MM.1S (cell line): Measurements from ENCODE around the gene NPHS1.

ENCODE experiments used
- DNase-seq: peaks from one replicate; pipeline ENCODE4 v3.0.0-alpha.2; 2015
- H2AFZ ChIP-seq: fragments of 300-600 bp; sonication (generic); 2 replicates; pipeline ENCODE4 v1.6.0; 2016; ENCODE audit warnings: antibody characterized with exemption, low read length
- H3F3A ChIP-seq: fragments of 300-600 bp; sonication (generic); 2 replicates; pipeline ENCODE4 v1.6.1; 2016; ENCODE audit warnings: mild to moderate bottlenecking, antibody characterized with exemption, low read length, moderate library complexity, mixed read lengths; ENCODE audit not compliant: insufficient read depth
- H3K27ac ChIP-seq: fragments of 300-600 bp; sonication (generic); 2 replicates; pipeline ENCODE4 v1.5.1; 2016; ENCODE audit warnings: mild to moderate bottlenecking, low read length
- H3K27me3 ChIP-seq: fragments of 300-600 bp; sonication (generic); replicated peaks from 2 replicates; pipeline ENCODE4 v1.6.0; 2016; ENCODE audit warnings: low read length; ENCODE audit not compliant: insufficient read depth
- H3K36me3 ChIP-seq: fragments of 300-600 bp; sonication (generic); replicated peaks from 2 replicates; pipeline ENCODE4 v1.6.1; 2016; ENCODE audit warnings: mild to moderate bottlenecking, low read length, mixed read lengths; ENCODE audit not compliant: insufficient read depth
- H3K4me1 ChIP-seq: fragments of 300-600 bp; sonication (generic); 2 replicates; pipeline ENCODE4 v1.6.1; 2016; ENCODE audit warnings: low read length, mixed read lengths
- H3K4me2 ChIP-seq: fragments of 300-600 bp; sonication (generic); 2 replicates; pipeline ENCODE4 v1.6.0; 2016; ENCODE audit warnings: low read depth, low read length
- H3K4me3 ChIP-seq: fragments of 300-600 bp; sonication (generic); 2 replicates; pipeline ENCODE4 v1.5.1; 2016; ENCODE audit warnings: low read length, mixed read lengths
- H3K79me2 ChIP-seq: fragments of 300-600 bp; sonication (generic); 2 replicates; pipeline ENCODE4 v1.6.1; 2016; ENCODE audit warnings: mixed run types, low read length, mixed read lengths
- H3K9ac ChIP-seq: fragments of 300-600 bp; sonication (generic); 2 replicates; pipeline ENCODE4 v1.6.1; 2016; ENCODE audit warnings: low read length, mixed read lengths
- H3K9me2 ChIP-seq: fragments of 300-600 bp; sonication (generic); replicated peaks from 2 replicates; pipeline ENCODE4 v1.6.1; 2016; ENCODE audit warnings: mild to moderate bottlenecking, low read length, mixed read lengths; ENCODE audit not compliant: insufficient read depth
- H3K9me3 ChIP-seq: fragments of 300-600 bp; sonication (generic); replicated peaks from 2 replicates; pipeline ENCODE4 v1.6.1; 2016; ENCODE audit warnings: mild to moderate bottlenecking, low read length, mixed read lengths; ENCODE audit not compliant: insufficient read depth
- H4K20me1 ChIP-seq: fragments of 300-600 bp; sonication (generic); 2 replicates; pipeline ENCODE4 v1.6.1; 2016; ENCODE audit warnings: mild to moderate bottlenecking, low read length, moderate library complexity, mixed read lengths; ENCODE audit not compliant: insufficient read depth
- EZH2 ChIP-seq: fragments of 300-600 bp; sonication (generic); optimal IDR thresholded peaks from 2 replicates; pipeline ENCODE3; 2017; ENCODE audit warnings: low read depth, mild to moderate bottlenecking, antibody characterized with exemption, low read length, mixed read lengths
- EZH2phosphoT487 ChIP-seq: fragments of 300-600 bp; sonication (generic); IDR thresholded peaks from 2 replicates; pipeline ENCODE4 v1.6.1; 2018; ENCODE audit warnings: antibody characterized with exemption, low read length
- TF ChIP-seq, protein P1 (sequence below): fragments of 300-600 bp; sonication (generic); IDR thresholded peaks from 2 replicates; pipeline ENCODE4 v1.5.1; 2016; ENCODE audit warnings: antibody characterized with exemption, low read length, mixed read lengths

Gene NPHS1

DNA sequence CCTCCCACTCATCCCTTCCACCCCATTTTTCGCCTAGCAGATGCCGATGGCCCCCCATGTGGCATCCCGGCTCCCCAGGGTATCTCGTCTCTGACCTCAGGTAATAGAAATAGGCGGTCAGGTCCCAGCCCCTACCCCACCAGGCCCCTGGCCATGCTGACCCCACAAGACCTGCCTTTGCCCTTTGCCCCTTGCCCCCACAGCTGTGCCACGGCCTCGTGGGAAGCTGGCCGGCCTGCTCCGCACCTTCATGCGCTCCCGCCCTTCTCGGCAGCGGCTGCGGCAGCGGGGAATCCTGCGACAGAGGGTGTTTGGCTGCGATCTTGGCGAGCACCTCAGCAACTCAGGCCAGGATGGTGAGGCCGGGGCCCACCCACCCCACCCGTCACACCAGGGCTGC, 71.6 kb downstream of the NPHS1 start:
- Histone ChIP-seq H4K20me1 (no peaks in the 10 kb centered on the region), H2AFZ (no peak overlapping the region), H3K4me2 (no peak overlapping the region), H3K27ac (no peak overlapping the region), H3K9ac (no peak overlapping the region), H3F3A (no peaks in the 10 kb centered on the region), H3K9me3 (no peaks in the 10 kb centered on the region), H3K79me2 (peaks cover 13% of the 10 kb centered on the region), H3K27me3 (no peaks in the 10 kb centered on the region), H3K9me2 (no peaks in the 10 kb centered on the region), H3K4me1 (peaks cover 7% of the 10 kb centered on the region), H3K36me3 (no peaks in the 10 kb centered on the region), H3K4me3 (no peak overlapping the region)
- DNase-seq: no peak
- TF ChIP-seq EZH2: no peak
- TF ChIP-seq, protein P1, sequence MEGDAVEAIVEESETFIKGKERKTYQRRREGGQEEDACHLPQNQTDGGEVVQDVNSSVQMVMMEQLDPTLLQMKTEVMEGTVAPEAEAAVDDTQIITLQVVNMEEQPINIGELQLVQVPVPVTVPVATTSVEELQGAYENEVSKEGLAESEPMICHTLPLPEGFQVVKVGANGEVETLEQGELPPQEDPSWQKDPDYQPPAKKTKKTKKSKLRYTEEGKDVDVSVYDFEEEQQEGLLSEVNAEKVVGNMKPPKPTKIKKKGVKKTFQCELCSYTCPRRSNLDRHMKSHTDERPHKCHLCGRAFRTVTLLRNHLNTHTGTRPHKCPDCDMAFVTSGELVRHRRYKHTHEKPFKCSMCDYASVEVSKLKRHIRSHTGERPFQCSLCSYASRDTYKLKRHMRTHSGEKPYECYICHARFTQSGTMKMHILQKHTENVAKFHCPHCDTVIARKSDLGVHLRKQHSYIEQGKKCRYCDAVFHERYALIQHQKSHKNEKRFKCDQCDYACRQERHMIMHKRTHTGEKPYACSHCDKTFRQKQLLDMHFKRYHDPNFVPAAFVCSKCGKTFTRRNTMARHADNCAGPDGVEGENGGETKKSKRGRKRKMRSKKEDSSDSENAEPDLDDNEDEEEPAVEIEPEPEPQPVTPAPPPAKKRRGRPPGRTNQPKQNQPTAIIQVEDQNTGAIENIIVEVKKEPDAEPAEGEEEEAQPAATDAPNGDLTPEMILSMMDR: no peak
- TF ChIP-seq EZH2phosphoT487: no peak

DNA sequence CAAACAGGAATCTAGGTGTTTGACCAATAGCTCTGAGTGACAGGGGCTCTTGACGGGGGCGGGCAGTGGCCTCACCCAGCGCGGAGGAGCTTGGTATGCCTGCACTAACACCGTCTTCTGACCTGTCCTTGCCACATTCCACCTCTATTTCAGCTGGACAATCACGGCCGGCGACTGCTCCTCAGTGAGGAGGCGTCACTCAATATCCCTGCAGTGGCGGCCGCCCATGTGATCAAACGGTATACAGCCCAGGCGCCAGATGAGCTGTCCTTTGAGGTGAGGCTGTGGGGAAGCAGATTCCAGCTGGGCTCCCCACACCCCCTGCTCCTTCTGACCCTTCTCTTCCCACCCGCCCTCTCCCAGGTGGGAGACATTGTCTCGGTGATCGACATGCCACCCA, 72.2 kb downstream of the NPHS1 start:
- H3K9me3 ChIP-seq: no peaks in the 10 kb centered on the region
- H3F3A ChIP-seq: no peaks in the 10 kb centered on the region
- H3K9ac ChIP-seq: no peak overlapping the region
- H3K79me2 ChIP-seq: peaks cover 13% of the 10 kb centered on the region
- H3K4me2 ChIP-seq: no peak overlapping the region
- no peaks in the 10 kb centered on the region for H4K20me1 ChIP-seq
- no peak overlapping the region for H3K4me3 ChIP-seq
- peaks cover 7% of the 10 kb centered on the region for H3K4me1 ChIP-seq
- H3K27ac ChIP-seq: no peak overlapping the region
- no peak overlapping the region for H2AFZ ChIP-seq
- H3K36me3 ChIP-seq: no peaks in the 10 kb centered on the region
- no peaks in the 10 kb centered on the region for H3K9me2 ChIP-seq
- H3K27me3 ChIP-seq: no peaks in the 10 kb centered on the region
- DNase-seq: no peak
- no peak for TF ChIP-seq EZH2phosphoT487
- no peak for TF ChIP-seq EZH2
- TF ChIP-seq, protein P1: no peak

DNA sequence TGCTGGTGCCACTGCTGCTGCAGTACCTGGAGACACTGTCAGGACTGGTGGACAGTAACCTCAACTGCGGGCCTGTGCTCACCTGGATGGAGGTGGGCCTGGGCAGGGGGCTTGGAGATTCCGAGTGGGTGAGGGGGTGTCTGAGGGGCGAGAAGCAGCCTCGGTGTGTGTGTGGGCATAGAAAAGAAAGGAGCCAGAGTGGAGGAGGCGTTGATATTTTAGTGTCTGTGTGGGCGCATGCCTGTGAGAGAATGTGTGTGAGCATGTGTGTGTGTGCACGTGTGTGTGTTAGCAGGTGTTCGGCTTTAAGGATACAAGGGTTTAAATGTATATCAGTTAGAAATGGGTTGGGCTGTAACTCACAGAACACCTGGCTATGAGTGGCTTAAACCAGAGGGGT, 73.3 kb downstream of the NPHS1 start:
- Histone ChIP-seq H3F3A (no peaks in the 10 kb centered on the region), H3K27me3 (no peaks in the 10 kb centered on the region), H3K4me3 (no peak overlapping the region), H3K79me2 (peaks cover 13% of the 10 kb centered on the region), H3K9me3 (no peaks in the 10 kb centered on the region), H4K20me1 (no peaks in the 10 kb centered on the region), H3K9me2 (no peaks in the 10 kb centered on the region), H3K27ac (no peak overlapping the region), H3K9ac (no peak overlapping the region), H3K4me2 (no peak overlapping the region), H2AFZ (no peak overlapping the region), H3K4me1 (peaks cover 12% of the 10 kb centered on the region), H3K36me3 (no peaks in the 10 kb centered on the region)
- DNase-seq: no peak
- no peak for TF ChIP-seq EZH2phosphoT487
- TF ChIP-seq, protein P1: no peak
- no peak for TF ChIP-seq EZH2
